NCI-H524 treated with DMSO at 0.1 percent for 48 hours (cell line): ENCODE measurements around the gene MB.
"Not testable (repeated sequence)": the region's sequence is repeated elsewhere in the genome, so short reads cannot be mapped to it uniquely, and the experiment has no call there.

Source experiments
- DNase-seq: peaks from one replicate; lab custom pipeline; 2025; lab: John Stamatoyannopoulos, UW

The MB gene

GRCh38 chr22:35637254-35637653, 20.1 kb upstream of the MB start:
- DNase-seq = no peak

- DNase-seq = no peak
These were observed 17.9 kb upstream of the MB start for GRCh38 chr22:35634943-35635540.

- DNase-seq = no peak
These were observed 16.9 kb upstream of the MB start for GRCh38 chr22:35634015-35634414.

GRCh38 chr22:35633520-35633919, 16.4 kb upstream of the MB start:
- no peak for DNase-seq

GRCh38 chr22:35632935-35633334, 15.8 kb upstream of the MB start:
- DNase-seq = no peak

- DNase-seq = no peak
These were observed 14.5 kb upstream of the MB start for GRCh38 chr22:35631597-35631996.

GRCh38 chr22:35630891-35631290, 13.8 kb upstream of the MB start:
- DNase-seq = no peak

GRCh38 chr22:35630387-35630793, 13.3 kb upstream of the MB start:
- DNase-seq = no peak

- no peak for DNase-seq
These were observed 12.5 kb upstream of the MB start for GRCh38 chr22:35629406-35630216.

- DNase-seq = no peak
These were observed 11.6 kb upstream of the MB start for GRCh38 chr22:35628732-35629131.

GRCh38 chr22:35627267-35628041, 10.3 kb upstream of the MB start:
- DNase-seq = peak; percentile 65

GRCh38 chr22:35625763-35626432, 8.8 kb upstream of the MB start:
- DNase-seq = no peak

GRCh38 chr22:35624547-35624946, 7.4 kb upstream of the MB start:
- DNase-seq = no peak

- DNase-seq = not testable (repeated sequence)
These were observed 6.8 kb upstream of the MB start for GRCh38 chr22:35623885-35624284.

- peak; percentile 28 for DNase-seq
These were observed 5.2 kb upstream of the MB start for GRCh38 chr22:35622191-35622913.

- DNase-seq = no peak
These were observed 4.3 kb upstream of the MB start for GRCh38 chr22:35621451-35621850.

GRCh38 chr22:35620624-35621251, 3.6 kb upstream of the MB start:
- no peak for DNase-seq

- DNase-seq = no peak
These were observed 2.4 kb upstream of the MB start for GRCh38 chr22:35619336-35620094.

GRCh38 chr22:35618427-35619223, 1.5 kb upstream of the MB start:
- no peak for DNase-seq

GRCh38 chr22:35616043-35616442, 1.1 kb downstream of the MB start:
- no peak for DNase-seq
